Activated CD4-positive, alpha-beta memory T cell treated with anti-CD3 and anti-CD28 coated beads for 36 hours (primary cell): ENCODE data around the gene KCNQ1OT1. TPM values are rescaled to one million over a fixed set of nuclear protein-coding genes. Genes with fewer than 3 reads are reported as not detected.

Source experiments
- CTCF ChIA-PET: fragments of 350-600 bp; sonication (Branson Sonifier 250); formaldehyde crosslinking; loops from one replicate; lab custom pipeline; 2021; ENCODE audit warnings: antibody characterized with exemption, inconsistent platforms; lab: Charles Lee
- POLR2A ChIA-PET: fragments of 350-600 bp; sonication (Branson Sonifier 250); formaldehyde crosslinking; loops from one replicate; lab custom pipeline; 2021; ENCODE audit warnings: antibody characterized with exemption; lab: Charles Lee
- DNase-seq: peaks from one replicate; pipeline ENCODE4 v3.0.0-alpha.2; 2020
- H3K27ac Mint-ChIP-seq: one replicate; pipeline ENCODE4 v1.8.0; 2021; ENCODE audit warnings: mixed read lengths
- H3K27me3 Mint-ChIP-seq: one replicate; pipeline ENCODE4 v1.8.0; 2021; ENCODE audit warnings: mixed read lengths
- H3K36me3 Mint-ChIP-seq: one replicate; pipeline ENCODE4 v1.8.0; 2021; ENCODE audit warnings: mixed read lengths
- H3K4me1 Mint-ChIP-seq: one replicate; pipeline ENCODE4 v1.8.0; 2021; ENCODE audit warnings: low read depth, mixed read lengths
- H3K4me3 Mint-ChIP-seq: one replicate; pipeline ENCODE4 v1.8.0; 2021; ENCODE audit warnings: mild to moderate bottlenecking, mixed read lengths
- H3K9me3 Mint-ChIP-seq: one replicate; pipeline ENCODE4 v1.8.0; 2021; ENCODE audit warnings: mixed read lengths
- intact Hi-C: fragments of 100-400 bp; cut with micrococcal nuclease; formaldehyde crosslinking; loops from one replicate; pipeline ENCODE4 v1.15.1; 2023
- total RNA-seq, 2 experiments: library from RNA; stranded (reverse); gene quantifications; one replicate each; pipeline ENCODE4 v1.2.3, GENCODE V29; 2021

The KCNQ1OT1 gene
- total RNA-seq, 2 experiments from 2014 or later = 0.19 TPM

- no peaks in the 10 kb centered on the region for H3K9me3 Mint-ChIP-seq
- ChIA-PET CTCF (no interaction called here), POLR2A (no interaction called here)
- no peaks in the 10 kb centered on the region for H3K4me1 Mint-ChIP-seq
- no peak overlapping the region for H3K4me3 Mint-ChIP-seq
- no peaks in the 10 kb centered on the region for H3K36me3 Mint-ChIP-seq
- H3K27ac Mint-ChIP-seq = no peak overlapping the region
- H3K27me3 Mint-ChIP-seq = no peaks in the 10 kb centered on the region
- intact Hi-C loops = no loop called here
- no peak for DNase-seq
These were observed 121.5 kb downstream of the KCNQ1OT1 start for GRCh38 chr11:2577991-2578928.

GRCh38 chr11:2577031-2577990 lies 122.5 kb downstream of the KCNQ1OT1 start:
- Mint-ChIP-seq H3K4me3 (no peak overlapping the region), H3K27me3 (no peaks in the 10 kb centered on the region), H3K9me3 (no peaks in the 10 kb centered on the region), H3K4me1 (no peaks in the 10 kb centered on the region), H3K36me3 (no peaks in the 10 kb centered on the region), H3K27ac (no peak overlapping the region)
- CTCF ChIA-PET = no interaction called here
- POLR2A ChIA-PET = no interaction called here
- no peak for DNase-seq
- intact Hi-C loops = no loop called here

GRCh38 chr11:2576549-2576948 lies 123.2 kb downstream of the KCNQ1OT1 start:
- H3K27me3 Mint-ChIP-seq = no peaks in the 10 kb centered on the region

DNA sequence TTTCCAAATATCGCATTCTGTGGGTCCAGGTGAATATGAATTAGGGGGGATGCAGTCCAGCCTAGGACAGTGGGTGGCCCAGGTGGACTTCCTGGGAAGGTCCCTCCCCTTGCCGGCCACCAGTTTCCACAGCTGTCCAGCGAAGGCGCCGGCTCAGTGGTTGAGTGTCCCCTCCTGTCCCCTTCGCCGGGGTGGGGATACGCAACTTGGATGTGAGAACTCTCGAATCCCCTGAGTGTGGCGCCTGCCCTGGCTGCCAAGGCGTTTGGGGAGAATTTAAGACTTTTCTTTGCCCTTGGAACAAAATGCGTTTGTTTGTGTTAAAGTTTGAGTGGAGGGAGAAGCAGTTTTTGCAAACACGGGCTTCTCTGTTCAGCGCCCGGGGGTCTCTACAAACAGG lies 123.7 kb downstream of the KCNQ1OT1 start:
- no peak for DNase-seq
- intact Hi-C loops = no loop called here

More at GRCh38 chr11:2576549-2576948, 123.2 kb downstream of the KCNQ1OT1 start:
- ChIA-PET CTCF (no interaction called here), POLR2A (no interaction called here)
- H3K9me3 Mint-ChIP-seq = no peaks in the 10 kb centered on the region
- no peak overlapping the region for H3K27ac Mint-ChIP-seq
- H3K4me3 Mint-ChIP-seq = no peak overlapping the region
- intact Hi-C loops = no loop called here
- H3K36me3 Mint-ChIP-seq = no peaks in the 10 kb centered on the region
- H3K4me1 Mint-ChIP-seq = no peaks in the 10 kb centered on the region
- DNase-seq = no peak

GRCh38 chr11:2575591-2576051 lies 124.2 kb downstream of the KCNQ1OT1 start:
- H3K4me1 Mint-ChIP-seq = no peaks in the 10 kb centered on the region
- H3K4me3 Mint-ChIP-seq = no peak overlapping the region
- no peaks in the 10 kb centered on the region for H3K27me3 Mint-ChIP-seq
- CTCF ChIA-PET = no interaction called here
- intact Hi-C loops = no loop called here
- no peaks in the 10 kb centered on the region for H3K9me3 Mint-ChIP-seq
- no peak for DNase-seq
- no peak overlapping the region for H3K27ac Mint-ChIP-seq
- H3K36me3 Mint-ChIP-seq = no peaks in the 10 kb centered on the region
- POLR2A ChIA-PET = no interaction called here

More for the DNA sequence above, 123.7 kb downstream of the KCNQ1OT1 start:
- Mint-ChIP-seq H3K4me1 (no peaks in the 10 kb centered on the region), H3K9me3 (no peaks in the 10 kb centered on the region), H3K36me3 (no peaks in the 10 kb centered on the region), H3K27me3 (no peaks in the 10 kb centered on the region), H3K4me3 (no peak overlapping the region), H3K27ac (no peak overlapping the region)
- ChIA-PET POLR2A (no interaction called here), CTCF (no interaction called here)

DNA sequence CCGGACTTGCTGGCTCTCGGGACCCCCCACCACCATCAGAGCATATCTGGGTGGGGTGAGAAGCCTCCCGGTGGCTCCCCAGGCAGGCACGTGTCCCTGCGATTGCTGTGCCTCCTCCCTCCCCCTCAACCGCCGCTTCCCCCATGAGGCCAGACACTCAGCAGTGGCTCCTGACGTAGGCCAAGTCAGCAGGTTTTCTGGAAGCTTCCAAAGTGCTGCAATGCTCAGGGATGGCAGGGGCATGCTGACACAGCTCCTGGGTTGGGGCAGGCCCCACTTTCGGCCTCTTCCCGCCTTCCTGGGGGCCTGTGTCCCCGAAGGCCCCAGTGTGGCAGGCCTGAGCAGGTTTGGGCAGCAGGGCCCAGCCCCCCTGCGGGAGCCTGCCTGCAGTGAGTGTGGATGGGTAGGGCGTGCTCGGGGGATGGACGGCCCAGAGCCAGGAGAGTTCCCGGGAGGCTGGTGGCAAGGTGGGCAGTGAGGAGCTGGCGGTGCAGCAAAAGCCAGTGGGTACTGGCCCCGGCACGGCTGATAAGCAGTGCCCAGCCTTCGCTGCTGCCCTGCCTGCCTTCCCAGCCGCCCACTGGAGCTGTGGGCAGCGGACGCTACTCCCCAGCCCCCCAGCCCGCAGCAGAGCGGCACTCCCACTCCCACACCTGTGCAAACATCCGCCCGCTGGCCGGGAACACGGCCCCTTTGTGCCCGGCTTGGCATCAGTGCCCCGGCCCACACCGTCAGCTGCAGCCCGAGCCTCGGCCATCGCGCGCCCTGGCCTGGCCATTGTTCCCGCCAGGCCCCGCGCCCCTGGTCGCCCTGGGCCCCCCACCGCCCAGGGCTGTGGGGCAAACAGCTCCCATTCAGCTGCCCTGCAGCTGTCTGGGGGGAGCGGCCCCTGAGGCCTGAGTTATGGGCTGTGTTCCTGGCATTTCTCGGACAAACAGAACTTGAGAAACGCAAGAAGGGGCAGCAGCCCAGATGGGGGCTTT lies 125.0 kb downstream of the KCNQ1OT1 start:
- no peaks in the 10 kb centered on the region for H3K27me3 Mint-ChIP-seq
- H3K4me3 Mint-ChIP-seq = no peak overlapping the region
- H3K4me1 Mint-ChIP-seq = no peaks in the 10 kb centered on the region
- no peaks in the 10 kb centered on the region for H3K9me3 Mint-ChIP-seq
- POLR2A ChIA-PET = no interaction called here
- intact Hi-C loops = no loop called here
- DNase-seq = no peak
- H3K36me3 Mint-ChIP-seq = no peaks in the 10 kb centered on the region
- CTCF ChIA-PET = interaction anchor here (1.2 kb wide), 1 partner anchor 154 kb away, joined by 3 read pairs; no protein-coding TSS in a partner anchor
- H3K27ac Mint-ChIP-seq = no peak overlapping the region

DNA sequence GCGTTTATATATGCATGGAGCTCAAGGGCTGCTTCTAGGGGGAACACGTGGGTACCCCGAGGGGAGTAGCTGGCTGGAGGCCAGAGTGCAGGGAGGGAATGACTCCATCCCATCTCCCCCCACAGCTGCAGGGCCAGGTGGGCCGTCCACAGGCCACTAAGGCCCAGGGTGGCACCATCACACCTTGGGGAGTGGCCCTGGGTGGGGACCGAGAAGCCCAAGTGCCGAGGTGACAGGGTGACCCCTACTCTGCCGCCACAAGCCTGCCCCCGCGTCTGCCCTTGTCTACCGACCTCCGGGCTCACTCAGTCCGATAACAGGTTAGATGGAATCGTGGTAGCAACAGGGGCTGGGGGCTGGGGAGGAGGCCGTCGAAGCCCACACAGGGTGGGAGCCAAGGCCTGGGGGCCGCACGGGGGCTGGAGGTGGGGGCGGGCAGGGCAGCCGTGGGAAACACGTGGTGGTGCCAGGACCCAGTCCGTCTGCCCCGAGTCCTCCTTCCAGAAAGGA lies 125.7 kb downstream of the KCNQ1OT1 start:
- Mint-ChIP-seq H3K36me3 (no peaks in the 10 kb centered on the region), H3K4me1 (no peaks in the 10 kb centered on the region), H3K27ac (no peak overlapping the region), H3K4me3 (no peak overlapping the region), H3K27me3 (no peaks in the 10 kb centered on the region), H3K9me3 (no peaks in the 10 kb centered on the region)
- POLR2A ChIA-PET = no interaction called here
- CTCF ChIA-PET = interaction anchor here (1.2 kb wide), 1 partner anchor 153 kb away, joined by 3 read pairs; no protein-coding TSS in a partner anchor
- DNase-seq = no peak
- intact Hi-C loops = no loop called here

DNA sequence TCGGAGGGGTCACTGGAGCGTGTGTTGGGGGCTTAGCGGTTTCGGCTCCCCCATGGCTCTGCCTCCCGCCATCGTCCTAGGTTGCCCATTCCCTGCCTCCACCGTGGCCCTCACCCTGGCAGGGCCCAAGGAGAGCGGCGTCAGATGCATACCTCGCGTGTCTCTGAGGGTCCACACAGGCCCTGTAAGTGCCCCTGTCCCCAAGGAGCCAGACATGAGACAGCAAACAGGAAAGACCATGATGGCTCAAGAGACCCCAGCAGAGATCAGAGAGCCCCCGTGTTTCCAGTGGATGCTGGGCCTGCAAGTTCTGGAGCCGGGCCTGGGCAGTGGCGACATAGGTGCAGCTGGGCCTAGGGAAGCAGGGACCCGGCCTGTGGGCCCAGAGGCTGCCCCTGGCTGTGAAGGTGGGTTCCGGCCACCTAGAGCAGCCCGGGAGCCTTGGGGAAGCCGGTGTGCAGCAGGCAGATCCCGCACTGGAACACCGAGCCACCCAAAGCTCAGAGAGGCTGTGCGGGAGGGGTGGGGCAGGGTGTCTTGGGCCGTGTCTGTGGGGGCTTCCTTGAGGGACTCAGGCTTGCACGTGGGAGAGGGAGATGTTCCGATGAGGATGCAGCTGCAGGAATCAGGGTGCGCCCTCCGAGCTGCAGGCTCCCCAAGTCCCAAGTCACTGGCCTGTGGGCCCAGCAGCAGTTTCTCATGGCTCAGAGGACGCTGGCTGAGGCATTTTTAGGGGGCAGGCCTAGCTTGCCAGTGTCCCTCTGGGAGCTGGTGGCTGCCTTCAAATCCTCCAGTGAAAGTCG lies 126.4 kb downstream of the KCNQ1OT1 start:
- no peaks in the 10 kb centered on the region for H3K9me3 Mint-ChIP-seq
- H3K36me3 Mint-ChIP-seq = no peaks in the 10 kb centered on the region
- no peak overlapping the region for H3K4me3 Mint-ChIP-seq
- H3K27me3 Mint-ChIP-seq = no peaks in the 10 kb centered on the region
- intact Hi-C loops = no loop called here
- ChIA-PET CTCF (no interaction called here), POLR2A (interaction anchor here (0.6 kb wide), 1 partner anchor 1353 kb away, joined by 3 read pairs; no protein-coding TSS in a partner anchor)
- no peak overlapping the region for H3K27ac Mint-ChIP-seq
- H3K4me1 Mint-ChIP-seq = no peaks in the 10 kb centered on the region
- DNase-seq = no peak

GRCh38 chr11:2572491-2573239 lies 127.1 kb downstream of the KCNQ1OT1 start:
- CTCF ChIA-PET = interaction anchor here (1.6 kb wide), 1 partner anchor 320 kb away, joined by 4 read pairs; no protein-coding TSS in a partner anchor
- intact Hi-C loops = no loop called here
- Mint-ChIP-seq H3K4me1 (no peaks in the 10 kb centered on the region), H3K27me3 (no peaks in the 10 kb centered on the region), H3K4me3 (no peak overlapping the region), H3K27ac (no peak overlapping the region), H3K36me3 (no peaks in the 10 kb centered on the region), H3K9me3 (no peaks in the 10 kb centered on the region)
- no peak for DNase-seq
- POLR2A ChIA-PET = interaction anchor here (0.6 kb wide), 1 partner anchor 1352 kb away, joined by 3 read pairs; no protein-coding TSS in a partner anchor
